Measurements from ENCODE around the gene EPS8L3. TPM values are rescaled to one million over a fixed set of nuclear protein-coding genes. Genes with fewer than 3 reads are reported as not detected.

EPS8L3 gene
- total RNA-seq, 1 experiment from 2014 or later: 46.6 TPM

- H3K36me3 Mint-ChIP-seq (ENCODE audit: insufficient read depth, unreplicated experiment): peaks cover 21% of the 10 kb centered on the region
Observed at GRCh38 chr1:109733236-109733870, 30.4 kb downstream of the EPS8L3 start.

GRCh38 chr1:109732390-109732881 lies 31.3 kb downstream of the EPS8L3 start:
- H3K9me3 Mint-ChIP-seq (ENCODE audit: low read depth, unreplicated experiment): peaks cover 3% of the 10 kb centered on the region
- peaks cover 32% of the 10 kb centered on the region for H3K4me1 Mint-ChIP-seq (ENCODE audit: low read depth, unreplicated experiment)
- no peak for DNase-seq
- no peaks in the 10 kb centered on the region for H3K27me3 Mint-ChIP-seq (ENCODE audit: unreplicated experiment)
- TF ChIP-seq, protein P1, sequence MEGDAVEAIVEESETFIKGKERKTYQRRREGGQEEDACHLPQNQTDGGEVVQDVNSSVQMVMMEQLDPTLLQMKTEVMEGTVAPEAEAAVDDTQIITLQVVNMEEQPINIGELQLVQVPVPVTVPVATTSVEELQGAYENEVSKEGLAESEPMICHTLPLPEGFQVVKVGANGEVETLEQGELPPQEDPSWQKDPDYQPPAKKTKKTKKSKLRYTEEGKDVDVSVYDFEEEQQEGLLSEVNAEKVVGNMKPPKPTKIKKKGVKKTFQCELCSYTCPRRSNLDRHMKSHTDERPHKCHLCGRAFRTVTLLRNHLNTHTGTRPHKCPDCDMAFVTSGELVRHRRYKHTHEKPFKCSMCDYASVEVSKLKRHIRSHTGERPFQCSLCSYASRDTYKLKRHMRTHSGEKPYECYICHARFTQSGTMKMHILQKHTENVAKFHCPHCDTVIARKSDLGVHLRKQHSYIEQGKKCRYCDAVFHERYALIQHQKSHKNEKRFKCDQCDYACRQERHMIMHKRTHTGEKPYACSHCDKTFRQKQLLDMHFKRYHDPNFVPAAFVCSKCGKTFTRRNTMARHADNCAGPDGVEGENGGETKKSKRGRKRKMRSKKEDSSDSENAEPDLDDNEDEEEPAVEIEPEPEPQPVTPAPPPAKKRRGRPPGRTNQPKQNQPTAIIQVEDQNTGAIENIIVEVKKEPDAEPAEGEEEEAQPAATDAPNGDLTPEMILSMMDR (IDR thresholded peaks at IDR 0.05; ENCODE audit: unreplicated experiment): no peak
- BruUV-seq (replicated peaks): no TSS peak
- peaks cover 21% of the 10 kb centered on the region for H3K36me3 Mint-ChIP-seq (ENCODE audit: insufficient read depth, unreplicated experiment)
- peak overlapping the region; percentile 54 for H3K4me3 Mint-ChIP-seq (ENCODE audit: low read depth, unreplicated experiment)
- CTCF ChIA-PET: interaction anchor here (0.6 kb wide), 1 partner anchor 47 kb away, joined by 3 read pairs; no protein-coding TSS in a partner anchor
- intact Hi-C loops (cut with micrococcal nuclease; ENCODE audit: unreplicated experiment): no loop called here
- H3K27ac Mint-ChIP-seq (ENCODE audit: unreplicated experiment): peak overlapping the region; percentile 83

More at GRCh38 chr1:109733236-109733870, 30.4 kb downstream of the EPS8L3 start:
- Mint-ChIP-seq H3K27me3 (ENCODE audit: unreplicated experiment) (no peaks in the 10 kb centered on the region), H3K4me3 (ENCODE audit: low read depth, unreplicated experiment) (no peak overlapping the region), H3K9me3 (ENCODE audit: low read depth, unreplicated experiment) (peaks cover 3% of the 10 kb centered on the region), H3K27ac (ENCODE audit: unreplicated experiment) (no peak overlapping the region), H3K4me1 (ENCODE audit: low read depth, unreplicated experiment) (peaks cover 32% of the 10 kb centered on the region)
- no TSS peak for BruUV-seq (replicated peaks)
- CTCF ChIA-PET: no interaction called here
- TF ChIP-seq, protein P1 (IDR thresholded peaks at IDR 0.05; ENCODE audit: unreplicated experiment): no peak
- intact Hi-C loops (cut with micrococcal nuclease; ENCODE audit: unreplicated experiment): no loop called here
- no peak for DNase-seq

GRCh38 chr1:109730666-109731065 lies 33.1 kb downstream of the EPS8L3 start:
- peaks cover 32% of the 10 kb centered on the region for H3K4me1 Mint-ChIP-seq (ENCODE audit: low read depth, unreplicated experiment)
- peaks cover 3% of the 10 kb centered on the region for H3K9me3 Mint-ChIP-seq (ENCODE audit: low read depth, unreplicated experiment)
- BruUV-seq (replicated peaks): no TSS peak
- no peak overlapping the region for H3K27ac Mint-ChIP-seq (ENCODE audit: unreplicated experiment)
- intact Hi-C loops (cut with micrococcal nuclease; ENCODE audit: unreplicated experiment): no loop called here
- CTCF ChIA-PET: no interaction called here
- H3K4me3 Mint-ChIP-seq (ENCODE audit: low read depth, unreplicated experiment): peak overlapping the region; percentile 54
- DNase-seq: no peak
- H3K36me3 Mint-ChIP-seq (ENCODE audit: insufficient read depth, unreplicated experiment): peaks cover 11% of the 10 kb centered on the region
- TF ChIP-seq, protein P1 (IDR thresholded peaks at IDR 0.05; ENCODE audit: unreplicated experiment): no peak
- H3K27me3 Mint-ChIP-seq (ENCODE audit: unreplicated experiment): no peaks in the 10 kb centered on the region

GRCh38 chr1:109728870-109729269 lies 34.9 kb downstream of the EPS8L3 start:
- no peak for DNase-seq
- Mint-ChIP-seq H3K36me3 (ENCODE audit: insufficient read depth, unreplicated experiment) (peaks cover 6% of the 10 kb centered on the region), H3K27me3 (ENCODE audit: unreplicated experiment) (no peaks in the 10 kb centered on the region), H3K9me3 (ENCODE audit: low read depth, unreplicated experiment) (no peaks in the 10 kb centered on the region), H3K4me3 (ENCODE audit: low read depth, unreplicated experiment) (no peak overlapping the region), H3K27ac (ENCODE audit: unreplicated experiment) (no peak overlapping the region), H3K4me1 (ENCODE audit: low read depth, unreplicated experiment) (peaks cover 32% of the 10 kb centered on the region)
- intact Hi-C loops (cut with micrococcal nuclease; ENCODE audit: unreplicated experiment): no loop called here
- BruUV-seq (replicated peaks): no TSS peak
- CTCF ChIA-PET: no interaction called here
- TF ChIP-seq, protein P1 (IDR thresholded peaks at IDR 0.05; ENCODE audit: unreplicated experiment): no peak
